ENCODE data around the gene RANBP3L.
"Not testable (repeated sequence)": the region's sequence is repeated elsewhere in the genome, so short reads cannot be mapped to it uniquely, and the experiment has no call there.

Gene RANBP3L

DNA sequence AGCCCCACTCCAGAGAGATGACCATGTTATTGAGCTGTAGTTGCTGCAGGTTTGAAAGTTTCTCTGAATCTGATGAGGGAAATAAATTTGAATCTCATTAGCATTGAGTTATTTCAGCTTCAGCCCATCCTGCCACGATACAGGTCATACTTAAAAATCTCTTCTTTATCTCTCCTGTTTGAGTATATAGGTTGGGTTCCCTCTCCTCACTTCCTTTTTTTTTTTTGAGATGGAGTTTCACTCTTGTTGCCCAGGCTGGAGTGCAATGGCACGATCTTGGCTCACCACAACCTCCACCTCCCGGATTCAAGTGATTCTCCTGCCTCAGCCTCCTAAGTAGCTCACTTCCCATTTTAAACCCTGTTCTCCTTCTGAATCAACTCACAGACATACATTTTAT is 17.9 kb downstream of the RANBP3L start:
- DNase-seq: not testable (repeated sequence)

DNA sequence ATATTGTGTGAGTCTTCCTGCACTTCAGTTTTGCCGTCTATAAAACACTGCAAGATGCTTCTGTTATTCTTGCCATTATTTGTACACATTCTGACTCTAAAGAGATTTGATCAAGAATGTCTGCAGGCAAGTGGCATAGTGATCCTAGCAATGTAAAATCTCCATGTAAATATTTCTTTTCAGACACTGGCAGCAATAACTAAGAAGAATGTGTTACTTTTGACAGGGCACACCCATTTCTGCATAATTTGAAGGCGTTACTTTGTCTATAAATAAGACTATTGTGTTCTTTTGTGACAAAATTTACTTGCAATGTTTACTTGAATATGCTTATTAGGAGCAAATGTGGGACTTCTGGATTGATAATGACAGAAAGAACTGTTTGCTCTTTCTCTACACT is 20.1 kb downstream of the RANBP3L start:
- DNase-seq: no peak

DNA sequence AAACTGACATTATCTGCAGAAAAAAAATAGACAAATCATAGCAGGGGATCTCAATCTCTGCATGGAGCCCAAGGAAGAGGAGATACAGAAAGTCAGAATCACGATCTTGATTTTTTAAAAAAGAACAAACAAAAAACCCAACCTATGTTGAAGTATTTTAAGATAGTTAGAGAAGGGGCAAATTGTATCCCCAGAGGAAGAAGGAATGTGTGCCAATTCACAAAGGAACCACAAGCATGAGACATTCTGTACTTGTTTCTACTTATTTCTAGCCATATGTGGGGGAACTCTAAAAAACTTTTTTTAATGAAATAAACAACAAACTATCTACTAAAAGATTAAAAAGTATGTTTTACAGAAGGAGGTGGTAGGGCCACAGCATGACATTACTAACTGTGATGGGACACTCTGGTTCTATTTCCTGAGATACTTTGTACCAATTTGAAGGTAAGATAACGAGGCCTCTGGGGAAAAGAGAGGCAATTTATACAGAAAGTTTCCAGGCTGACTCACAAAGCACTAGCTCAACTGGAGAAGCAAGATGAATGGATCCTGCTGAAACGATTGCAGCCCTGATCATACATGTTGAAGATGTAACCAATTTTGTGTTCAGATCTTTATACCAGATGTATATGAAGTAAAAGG is 22.5 kb downstream of the RANBP3L start:
- no peak for DNase-seq

DNA sequence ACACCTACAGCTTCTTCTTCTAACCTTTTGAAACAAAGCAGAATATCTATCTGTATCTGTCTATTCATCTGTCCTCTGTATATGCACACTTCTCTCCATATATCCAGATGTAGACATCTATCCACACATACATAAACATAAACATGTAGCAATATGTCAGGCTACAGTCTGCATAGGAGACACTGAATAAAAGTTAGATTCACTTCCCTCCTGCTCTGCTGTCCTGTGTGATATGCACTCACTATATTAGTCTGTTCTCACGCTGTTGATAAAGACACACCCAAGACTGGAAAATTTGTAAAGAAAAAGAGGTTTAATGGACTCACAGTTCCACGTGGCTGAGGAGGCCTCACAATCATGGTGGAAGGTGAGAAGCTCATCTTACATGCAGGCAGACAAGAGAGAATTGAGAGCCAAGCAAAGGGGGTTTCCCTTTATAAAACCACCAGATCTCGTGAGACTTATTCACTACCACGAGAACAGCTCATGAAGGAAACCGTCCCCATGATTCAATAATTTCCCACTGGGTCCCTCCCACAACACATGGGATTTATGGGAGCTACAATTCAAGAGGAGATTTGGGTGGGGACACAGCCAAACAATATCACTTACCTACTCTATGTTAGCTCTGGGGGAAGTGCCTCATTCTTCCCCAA is 24.1 kb downstream of the RANBP3L start:
- DNase-seq: no peak

DNA sequence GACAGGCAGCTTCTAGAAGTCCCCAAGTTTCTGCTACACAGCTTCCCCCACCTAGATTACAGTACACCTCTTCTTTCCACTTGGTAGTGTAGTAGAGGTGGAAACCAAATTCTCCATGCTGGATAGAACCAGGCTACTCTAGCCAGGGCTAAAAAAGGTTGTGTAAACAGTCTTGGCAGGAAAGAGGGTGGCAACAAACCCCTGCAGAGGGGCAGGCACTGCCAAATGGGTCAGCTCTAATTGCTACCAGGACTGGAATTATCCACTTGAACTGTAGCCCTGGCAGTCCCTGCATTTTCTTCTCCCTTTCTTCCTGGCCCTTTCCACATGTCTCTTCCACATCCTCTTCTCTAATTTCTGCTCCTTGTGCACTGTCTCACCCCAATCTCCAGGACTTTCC is 24.8 kb downstream of the RANBP3L start:
- DNase-seq: no peak

DNA sequence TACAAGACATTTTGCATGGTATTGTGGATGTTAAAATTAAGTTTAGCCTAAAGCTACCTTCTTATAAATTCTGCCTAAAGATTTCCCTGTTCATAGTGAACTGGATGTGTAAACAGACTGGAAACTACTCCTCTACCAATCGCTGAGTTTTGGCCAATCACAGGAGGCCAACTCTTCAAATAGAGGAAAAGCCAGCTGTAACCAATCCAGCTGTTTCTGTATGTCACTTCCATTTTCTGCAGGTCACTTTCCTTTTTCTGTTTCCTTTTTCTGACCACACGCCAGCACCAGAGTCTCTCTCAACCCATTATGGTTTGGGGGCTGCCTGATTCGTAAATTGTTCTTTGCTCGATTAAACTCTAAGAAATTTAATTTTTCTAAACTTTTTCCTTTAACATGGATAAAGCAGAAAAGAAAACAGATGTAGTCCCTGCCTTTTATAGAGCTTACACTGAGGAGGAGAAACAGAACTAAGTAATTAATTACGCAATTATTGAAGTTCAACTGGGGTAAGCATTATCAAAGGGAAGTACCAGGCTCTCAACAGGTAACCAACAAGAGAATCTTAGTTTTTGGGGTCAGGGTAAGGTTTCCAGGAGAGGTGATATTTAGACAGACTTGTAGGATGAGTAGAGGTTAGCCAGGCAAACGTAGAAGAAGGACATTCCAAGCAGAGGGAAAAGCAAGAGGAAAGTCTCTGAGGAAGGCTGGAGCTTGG is 27.7 kb downstream of the RANBP3L start:
- DNase-seq: no peak

DNA sequence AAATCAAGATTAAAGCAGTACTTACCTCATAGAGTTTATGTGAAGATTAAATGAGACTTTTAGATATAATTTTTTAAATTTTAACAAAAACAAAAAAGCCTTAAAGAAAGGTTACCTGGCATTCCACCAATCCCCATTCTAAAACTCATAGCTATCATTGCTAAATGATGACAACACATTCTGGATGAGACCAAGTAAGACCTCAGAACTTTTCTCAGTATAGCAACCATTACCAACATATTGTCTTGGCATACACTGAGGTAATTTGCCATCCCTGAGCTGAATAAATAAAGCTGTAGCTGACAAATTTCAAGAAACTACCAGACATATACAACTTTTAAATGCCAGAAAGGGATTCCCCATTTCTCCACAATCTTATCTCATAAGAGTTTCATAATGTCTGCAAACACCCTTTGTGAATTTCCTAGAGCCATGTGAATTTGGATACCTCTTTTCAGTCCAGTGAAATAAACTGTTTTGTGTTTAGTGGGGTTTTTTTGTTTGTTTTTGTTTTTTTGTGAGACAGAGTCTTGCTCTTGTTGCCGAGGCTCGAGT is 29.5 kb downstream of the RANBP3L start:
- no peak for DNase-seq

DNA sequence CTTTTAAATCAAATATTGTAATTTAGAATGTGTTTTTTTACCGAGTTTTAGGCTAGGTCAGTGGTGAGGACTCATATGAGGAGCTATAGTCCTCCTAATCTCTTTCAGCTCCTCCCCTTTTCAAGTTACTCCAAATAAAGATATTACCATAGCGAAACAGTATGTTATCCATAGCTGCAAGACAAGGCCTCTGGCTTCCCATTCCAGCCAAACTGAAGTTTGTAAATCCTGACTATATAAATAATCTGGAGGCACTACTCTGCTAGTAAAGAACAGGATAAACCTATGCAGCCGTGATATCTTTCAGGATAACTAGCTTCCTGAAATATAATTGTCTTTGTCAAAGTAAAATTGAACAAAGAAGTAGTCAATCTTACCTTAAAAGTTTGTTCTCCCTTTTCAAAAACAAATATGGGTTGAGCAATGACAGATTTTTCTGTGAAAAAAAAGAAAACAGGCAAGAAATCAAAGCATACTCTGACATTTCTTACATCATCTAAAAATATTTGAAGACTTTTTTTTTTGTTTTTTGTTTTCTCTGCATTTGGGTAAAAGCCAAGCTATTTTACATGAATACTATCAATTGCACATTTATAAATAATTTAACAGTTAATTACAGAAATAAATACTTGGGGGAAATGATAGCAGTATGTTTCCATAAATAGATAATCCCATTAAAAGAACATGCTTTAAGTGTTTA is 30.7 kb downstream of the RANBP3L start:
- DNase-seq: no peak

DNA sequence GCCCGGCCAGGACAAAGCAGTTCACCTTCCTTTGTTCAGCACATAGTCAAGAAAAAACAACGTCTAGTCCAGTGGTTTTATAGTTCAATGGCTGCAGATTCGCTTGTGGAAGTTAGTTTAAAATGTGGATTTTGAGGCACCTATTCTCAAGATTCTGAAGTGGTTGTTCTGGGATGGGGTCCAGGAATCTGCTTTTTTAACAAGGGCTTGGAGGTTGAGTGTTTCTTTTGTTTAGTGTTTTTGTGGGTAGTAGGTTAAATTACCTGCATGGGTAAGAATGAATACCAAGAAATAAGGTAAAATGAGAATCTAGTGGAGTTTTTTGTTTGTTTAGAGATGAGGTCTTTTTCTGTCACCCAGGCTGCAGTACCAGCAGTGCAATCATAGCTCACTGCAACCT is 31.5 kb downstream of the RANBP3L start:
- no peak for DNase-seq

DNA sequence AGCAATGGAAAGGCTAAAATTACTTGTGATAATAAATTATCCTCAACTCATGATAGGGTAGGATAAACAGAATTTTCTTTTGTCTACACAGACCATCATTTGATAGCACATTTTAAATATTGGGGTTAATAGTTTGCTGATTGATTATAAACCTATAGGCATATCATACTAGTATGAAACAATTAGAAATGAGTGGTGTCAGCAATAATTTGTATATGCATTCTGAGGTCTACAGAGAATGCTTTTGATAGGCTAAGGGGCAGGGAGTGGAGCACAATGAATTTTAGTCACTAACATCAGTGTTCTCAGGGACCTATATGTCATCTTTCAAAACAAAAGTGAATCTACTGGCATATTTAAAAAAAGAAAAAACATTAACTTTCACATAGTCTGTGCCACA is 32.2 kb downstream of the RANBP3L start:
- no peak for DNase-seq

DNA sequence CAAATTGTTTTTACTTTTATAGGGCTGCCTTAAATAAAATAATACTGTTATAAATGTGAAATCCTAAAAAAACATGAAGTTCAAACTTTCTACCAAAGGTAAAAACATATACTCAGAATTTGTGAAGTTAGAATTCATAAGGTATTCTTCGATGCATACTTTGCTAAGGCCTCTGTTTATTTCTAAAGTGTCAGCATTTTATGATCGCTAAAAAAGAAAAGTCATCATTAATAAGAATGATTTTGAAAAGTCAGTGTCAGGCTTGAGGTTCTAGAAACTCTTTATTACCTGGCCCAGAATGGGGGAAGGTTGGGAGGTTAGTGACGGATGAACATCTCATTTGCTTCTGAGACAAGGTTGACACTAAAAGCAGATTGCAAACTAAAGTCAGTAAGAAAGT is 33.8 kb downstream of the RANBP3L start:
- DNase-seq: no peak

DNA sequence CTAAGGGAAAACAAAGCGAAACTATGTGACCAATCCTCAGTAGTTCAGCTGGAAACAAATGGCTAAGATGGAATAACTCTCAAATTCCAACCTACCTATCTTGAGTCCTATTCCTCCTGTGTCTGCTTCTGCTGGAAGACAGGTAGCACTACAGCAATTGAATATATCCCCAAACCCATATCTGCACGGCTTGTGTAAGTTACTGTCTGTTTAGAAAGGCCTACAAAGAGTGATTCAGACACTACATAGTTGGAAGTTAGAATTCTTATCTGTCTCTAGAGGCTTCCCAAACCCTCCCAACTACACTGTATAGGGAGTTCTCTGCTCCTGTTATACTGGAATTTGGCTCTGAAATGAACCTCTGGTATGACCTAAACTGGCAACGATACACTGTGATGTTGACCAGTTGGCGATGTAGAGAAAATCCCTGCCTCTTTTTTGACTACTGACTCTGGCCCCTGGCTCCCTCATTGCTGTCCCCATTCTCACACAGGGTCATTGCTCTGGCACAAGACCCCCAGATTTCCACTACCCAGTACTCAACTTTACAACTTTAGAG is 37.4 kb downstream of the RANBP3L start:
- no peak for DNase-seq

DNA sequence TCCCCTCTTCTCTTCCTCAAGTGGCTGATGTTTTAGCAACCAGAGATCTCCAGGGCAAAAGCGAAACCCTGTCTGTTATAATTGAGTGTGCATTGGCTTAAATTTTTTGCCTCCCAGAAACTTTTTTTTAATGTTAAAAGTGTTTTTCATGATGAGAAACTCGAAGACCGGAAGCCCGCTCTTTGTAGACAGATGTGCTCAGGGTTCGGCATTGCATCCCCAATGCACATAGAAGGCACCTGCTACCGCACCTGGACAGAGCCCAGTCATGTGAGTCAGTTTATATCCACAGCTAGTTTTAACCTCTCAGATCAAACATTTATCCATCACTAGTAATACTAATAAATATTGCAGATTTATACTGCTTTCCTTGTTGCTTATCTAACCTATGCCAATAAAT is 40.5 kb downstream of the RANBP3L start:
- no peak for DNase-seq

DNA sequence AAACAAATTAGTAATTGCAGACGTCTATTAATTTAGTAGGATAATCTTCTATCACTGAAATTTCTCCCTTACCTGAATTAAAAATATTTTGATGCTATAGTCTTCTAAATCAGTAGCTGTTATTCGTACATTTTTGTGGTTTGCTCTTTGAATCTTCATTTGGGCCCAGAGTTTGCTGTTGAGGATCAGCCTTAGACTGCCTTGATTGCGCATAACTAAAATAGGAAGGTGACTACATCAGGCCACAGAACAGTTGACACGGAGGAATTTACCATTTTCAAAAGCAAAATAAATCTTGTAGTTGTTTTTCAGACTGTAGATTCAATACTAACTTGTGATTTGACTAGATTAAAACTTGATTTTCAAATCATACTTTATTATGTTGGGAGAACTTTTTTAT is 48.1 kb downstream of the RANBP3L start:
- DNase-seq: no peak

DNA sequence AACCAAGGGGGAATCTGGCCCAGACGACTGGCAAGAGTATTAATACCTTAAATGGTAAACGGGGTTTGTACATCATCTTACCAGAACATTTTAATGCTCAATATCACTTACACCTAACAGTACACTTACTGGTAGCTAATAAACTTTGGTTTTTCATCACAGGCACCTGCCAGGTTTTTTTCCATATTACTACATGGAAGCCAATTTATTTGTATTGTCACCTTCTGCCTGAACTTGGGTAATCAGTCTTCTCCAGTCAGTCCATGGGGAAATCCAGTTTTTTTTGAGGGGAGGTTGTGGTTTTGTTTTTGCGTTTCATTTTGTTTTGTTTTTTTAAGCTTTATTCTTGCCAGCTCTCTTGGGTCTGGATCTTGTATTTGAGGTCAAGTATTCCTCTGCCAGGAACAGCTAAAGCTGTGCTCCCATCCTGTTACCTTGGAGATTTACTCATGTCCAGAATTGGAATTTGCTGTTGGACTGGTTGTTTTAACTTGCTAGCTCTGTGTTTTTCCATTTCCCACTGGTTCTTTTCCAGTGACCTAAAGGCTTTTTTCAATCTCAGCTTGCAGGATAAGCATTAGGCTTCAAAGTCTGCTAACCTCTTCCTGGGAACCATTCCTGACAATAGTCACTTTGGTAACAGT is 48.9 kb downstream of the RANBP3L start:
- DNase-seq: no peak

DNA sequence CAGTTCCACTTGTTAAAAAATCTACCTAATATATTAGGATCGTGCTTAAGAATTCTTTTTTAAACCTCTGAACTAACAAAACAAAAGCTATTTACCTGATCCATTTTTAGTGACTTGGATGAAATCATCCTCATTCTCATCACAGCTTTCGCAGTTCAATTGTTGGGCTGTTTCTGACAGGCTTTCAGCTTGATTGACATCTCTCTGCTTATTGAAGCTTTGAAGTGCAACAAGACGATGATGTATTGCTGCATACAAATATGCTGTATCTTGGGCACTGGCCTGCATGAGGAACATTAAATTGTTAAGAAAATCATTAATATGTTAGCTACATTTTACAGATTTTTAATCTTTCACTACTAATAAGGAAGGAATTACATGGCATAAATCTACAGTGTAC is 50.5 kb downstream of the RANBP3L start:
- DNase-seq: no peak

DNA sequence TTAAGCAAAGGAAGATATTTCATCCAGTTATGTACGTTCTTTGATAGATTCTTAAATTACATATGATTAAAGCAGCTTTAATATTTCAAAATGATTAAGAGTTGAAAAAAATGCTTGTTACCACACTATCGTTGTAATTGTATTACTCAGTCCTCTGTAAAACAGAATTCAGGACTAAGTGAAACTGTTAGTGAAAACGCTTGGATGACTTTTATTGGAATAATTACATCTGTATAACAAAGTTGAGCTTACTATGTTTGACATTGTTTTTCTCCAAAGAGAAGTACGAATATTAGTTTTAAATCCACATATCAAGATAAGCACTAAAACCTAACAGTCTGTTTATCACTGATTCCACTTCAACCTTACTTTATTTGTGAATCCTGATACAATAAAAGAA is 51.3 kb downstream of the RANBP3L start:
- no peak for DNase-seq

DNA sequence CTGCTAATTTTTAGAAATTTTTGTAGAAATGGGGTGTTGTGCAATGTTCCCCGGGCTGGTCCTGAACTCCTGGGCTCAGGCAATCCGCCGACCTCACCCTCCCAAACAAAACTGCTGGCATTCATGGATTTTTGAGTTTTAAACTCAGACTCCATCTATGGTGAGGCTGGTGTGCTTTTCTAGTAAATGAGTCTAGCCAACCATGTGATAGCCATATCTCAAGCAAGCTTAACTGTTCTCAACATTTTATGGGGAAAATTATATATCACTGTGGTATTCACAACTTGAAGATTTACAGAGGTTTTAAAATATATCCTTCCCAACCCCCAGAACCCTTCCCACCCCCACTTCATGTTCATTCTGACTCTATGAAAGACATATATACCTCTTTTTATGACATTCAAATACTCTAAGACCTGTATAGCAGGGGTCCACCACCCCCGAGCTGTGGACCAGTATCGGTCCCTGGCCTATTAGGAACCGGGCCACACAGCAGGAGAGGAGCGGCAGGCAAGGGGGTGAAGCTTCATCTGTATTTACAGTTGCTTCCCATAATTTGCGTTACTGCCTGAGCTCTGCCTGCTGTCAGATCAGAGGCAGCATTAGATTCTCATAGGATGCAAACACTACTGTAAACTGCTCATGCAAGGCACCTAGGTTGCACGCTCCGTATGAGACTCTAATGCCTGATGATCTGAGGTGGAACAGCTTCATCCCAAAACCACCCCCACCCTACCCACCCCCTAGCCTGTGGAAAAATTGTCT is 55.5 kb downstream of the RANBP3L start:
- DNase-seq: no peak

DNA sequence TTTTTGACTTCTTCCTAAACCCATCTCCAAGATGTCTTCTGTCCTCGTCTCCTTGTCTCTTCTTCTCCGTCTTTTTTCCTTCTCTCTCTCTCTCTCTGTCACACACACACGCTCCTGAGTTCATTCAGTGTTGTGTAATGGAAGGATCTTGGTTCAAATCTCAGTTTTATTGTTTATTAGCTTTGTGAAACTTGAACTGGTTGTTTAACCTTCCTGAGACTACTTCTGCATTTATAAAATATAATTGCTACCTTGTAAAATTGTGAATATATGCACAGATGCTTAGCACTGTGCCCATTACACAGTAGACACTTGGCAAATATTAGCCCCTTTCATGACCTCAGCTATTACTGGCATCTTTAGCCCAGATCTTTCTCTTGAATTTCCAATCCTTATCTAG is 57.6 kb downstream of the RANBP3L start:
- DNase-seq: no peak

DNA sequence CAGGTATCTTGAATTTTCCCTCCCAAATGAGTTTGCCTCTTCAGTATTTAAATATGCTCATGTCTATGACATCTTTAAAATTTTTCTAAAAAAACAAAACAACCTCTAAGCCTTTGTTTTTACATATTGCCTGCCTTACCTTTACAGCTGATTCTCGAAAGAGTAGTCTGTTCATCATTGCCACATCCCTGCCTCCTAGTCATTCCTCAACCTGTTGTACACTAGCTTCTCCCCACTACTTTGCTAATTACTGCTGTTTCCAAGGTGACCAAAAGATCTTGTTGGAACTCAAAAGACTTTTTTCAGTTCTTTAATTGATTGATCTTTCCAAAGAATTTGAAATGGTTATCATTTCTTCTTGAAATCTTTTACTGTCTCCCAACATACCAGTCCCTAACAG is 58.0 kb downstream of the RANBP3L start:
- DNase-seq: no peak
